Gastrocnemius medialis (tissue), 4 donors: ENCODE data around the gene ADGRD1. TPM values are rescaled to one million over a fixed set of nuclear protein-coding genes. Genes with fewer than 3 reads are reported as not detected.

Source experiments
- ATAC-seq, 2 donors: fragments of 150-250 bp; one replicate each; pipeline ENCODE4 v1.9.1; 2016
- DNase-seq, 2 donors: peaks; one replicate each; pipeline ENCODE4 v3.0.0-alpha.2; 2019
- H3K27ac ChIP-seq, 4 donors: fragments of 200-600 bp; sonication (generic); 1 replicate in 1 of 4; 2 replicates in 3 of 4; pipeline ENCODE4 v1.5.1; 2016 to 2018; ENCODE audit warnings: mild to moderate bottlenecking in 2 of 4, moderate library complexity in 1 of 4
- H3K27me3 ChIP-seq, 3 donors: fragments of 200-600 bp; sonication (generic) in 2 of 3; 1 replicate in 1 of 3; 2 replicates in 2 of 3; pipeline versions ENCODE4 v1.5.1 to v1.6.0; 2016 to 2019; ENCODE audit warnings: mild to moderate bottlenecking in 1 of 3, moderate library complexity in 1 of 3
- H3K36me3 ChIP-seq, 2 donors: fragments of 200-600 bp; sonication (generic) in 1 of 2; one replicate each; pipeline ENCODE4 v1.5.1; 2017 to 2018
- H3K4me1 ChIP-seq, 2 donors: fragments of 200-600 bp; sonication (generic) in 1 of 2; one replicate each; pipeline ENCODE4 v1.5.1; 2016 to 2017; ENCODE audit warnings: mild to moderate bottlenecking in 2 of 2
- H3K4me3 ChIP-seq, 4 donors: fragments of 200-600 bp; sonication (generic) in 3 of 4; 1 replicate in 1 of 4; 2 replicates in 3 of 4; pipeline ENCODE4 v1.5.1; 2016 to 2019; ENCODE audit warnings: mild to moderate bottlenecking in 2 of 4
- H3K9me3 ChIP-seq, 3 donors: fragments of 200-600 bp; sonication (generic) in 2 of 3; 1 replicate in 1 of 3; 2 replicates in 2 of 3; pipeline ENCODE4 v1.5.1; 2016 to 2019
- CTCF ChIP-seq, 5 experiments: fragments of 450-650 bp in 3 of 5; fragments of 200-600 bp in 2 of 5; sonication (generic) in 2 of 5; IDR thresholded peaks in 4 of 5; conservative IDR thresholded peaks in 1 of 5; 1 replicate in 4 of 5; 2 replicates in 1 of 5; pipeline ENCODE4 v1.5.1; 2016 to 2019; ENCODE audit warnings: antibody characterized with exemption in 5 of 5, mild to moderate bottlenecking in 3 of 5, moderate library complexity in 3 of 5
- POLR2A ChIP-seq, 2 donors: fragments of 450-650 bp; IDR thresholded peaks; one replicate each; pipeline ENCODE4 v1.6.1; 2017; ENCODE audit warnings: antibody characterized with exemption in 2 of 2, mild to moderate bottlenecking in 2 of 2, moderate library complexity in 2 of 2
- in situ Hi-C, 4 donors: fragments of 200-750 bp; cut with MboI; loops; one replicate each; pipeline versions ENCODE4 v1.15.0 to v1.8.0; 2017; ENCODE audit warnings: low sequenced_read_pairs in 4 of 4
- intact Hi-C: fragments of 100-400 bp; cut with DNase I; formaldehyde crosslinking; loops from one replicate; pipeline ENCODE4 v1.15.1; 2023; ENCODE audit warnings: low total_unique reads
- total RNA-seq, 4 donors: library from RNA; depleted of rRNA; stranded (reverse); fragments of >200 nt; gene quantifications; one replicate each; pipeline versions ENCODE4 v1.1.0 to v1.2.3, GENCODE V29; 2016

The ADGRD1 gene
- total RNA-seq, 4 donors from 2014 or later = 5.3 to 9.6 (median 8.2) TPM

GRCh38 chr12:131120831-131121271, 167.1 kb downstream of the ADGRD1 start:
- Histone ChIP-seq H3K4me3 (no peak overlapping the region), H3K4me1 (peaks cover 0 to 3% of the 10 kb centered on the region in 2 donors), H3K9me3 (no peaks in the 10 kb centered on the region), H3K36me3 (no peaks in the 10 kb centered on the region), H3K27me3 (no peaks in the 10 kb centered on the region), H3K27ac (no peak overlapping the region)
- TF ChIP-seq POLR2A (IDR thresholded peaks at IDR 0.05) (no peak), CTCF (IDR thresholded peaks at IDR 0.05 in 4 of 5, conservative IDR thresholded peaks at IDR 0.05 in 1 of 5) (no peak)
- DNase-seq (no peak), ATAC-seq (no peak)
- in situ Hi-C loops (loop anchor here in 1 of 4 donors (25.0 kb wide), 1 partner anchor 866 kb away; no protein-coding TSS in a partner anchor), intact Hi-C loops (no loop called here)

- intact Hi-C loops = no loop called here
- in situ Hi-C loops = loop anchor here in 1 of 4 donors (25.0 kb wide), 1 partner anchor 865 kb away; no protein-coding TSS in a partner anchor
- H3K27ac ChIP-seq = no peak overlapping the region
- no peaks in the 10 kb centered on the region for H3K4me1 ChIP-seq
- no peaks in the 10 kb centered on the region for H3K9me3 ChIP-seq
- ATAC-seq = no peak
- no peak for TF ChIP-seq POLR2A (IDR thresholded peaks at IDR 0.05)
- TF ChIP-seq CTCF (IDR thresholded peaks at IDR 0.05 in 4 of 5, conservative IDR thresholded peaks at IDR 0.05 in 1 of 5) = no peak
- no peaks in the 10 kb centered on the region for H3K36me3 ChIP-seq
- no peaks in the 10 kb centered on the region for H3K27me3 ChIP-seq
- DNase-seq = peak in 1 of 2 donors; percentile 0
- no peak overlapping the region for H3K4me3 ChIP-seq
These were observed 168.1 kb downstream of the ADGRD1 start for GRCh38 chr12:131121705-131122405.

GRCh38 chr12:131122631-131123030, 168.9 kb downstream of the ADGRD1 start:
- ATAC-seq (no peak), DNase-seq (no peak)
- H3K4me3 ChIP-seq = no peak overlapping the region
- no peak overlapping the region for H3K27ac ChIP-seq
- in situ Hi-C loops (loop anchor here in 1 of 4 donors (25.0 kb wide), 1 partner anchor 865 kb away; no protein-coding TSS in a partner anchor), intact Hi-C loops (no loop called here)
- TF ChIP-seq CTCF (IDR thresholded peaks at IDR 0.05 in 4 of 5, conservative IDR thresholded peaks at IDR 0.05 in 1 of 5) = no peak
- TF ChIP-seq POLR2A (IDR thresholded peaks at IDR 0.05) = no peak
- no peaks in the 10 kb centered on the region for H3K9me3 ChIP-seq
- no peaks in the 10 kb centered on the region for H3K4me1 ChIP-seq
- no peaks in the 10 kb centered on the region for H3K27me3 ChIP-seq
- H3K36me3 ChIP-seq = no peaks in the 10 kb centered on the region

GRCh38 chr12:131123817-131124216, 170.1 kb downstream of the ADGRD1 start:
- H3K4me3 ChIP-seq = no peak overlapping the region

More at GRCh38 chr12:131123817-131124216, 170.1 kb downstream of the ADGRD1 start:
- Histone ChIP-seq H3K27me3 (no peaks in the 10 kb centered on the region), H3K27ac (no peak overlapping the region), H3K9me3 (no peaks in the 10 kb centered on the region), H3K36me3 (no peaks in the 10 kb centered on the region), H3K4me1 (no peaks in the 10 kb centered on the region)
- intact Hi-C loops (no loop called here), in situ Hi-C loops (loop anchor here in 1 of 4 donors (25.0 kb wide), 1 partner anchor 863 kb away; no protein-coding TSS in a partner anchor)
- no peak for TF ChIP-seq POLR2A (IDR thresholded peaks at IDR 0.05)
- no peak for TF ChIP-seq CTCF (IDR thresholded peaks at IDR 0.05 in 4 of 5, conservative IDR thresholded peaks at IDR 0.05 in 1 of 5)
- ATAC-seq (no peak), DNase-seq (no peak)
